Erythroblast (primary cell): Measurements from ENCODE around the gene PYGO2.
"Not testable (repeated sequence)": the region's sequence is repeated elsewhere in the genome, so short reads cannot be mapped to it uniquely, and the experiment has no call there.

Source experiments
- GATA1 ChIP-seq: IDR thresholded peaks from 2 replicates; pipeline ENCODE4 v1.6.1; 2011; ENCODE audit warnings: low read depth, mild to moderate bottlenecking, control low read depth, low read length, moderate library complexity
- POLR2A ChIP-seq: IDR thresholded peaks from 2 replicates; pipeline ENCODE4 v1.6.1; 2011; ENCODE audit warnings: mild to moderate bottlenecking, low read length

- TF ChIP-seq POLR2A, GATA1: not testable (repeated sequence)
Measured at GRCh38 chr1:154908129-154908528, 53.5 kb downstream of the PYGO2 start.
